Esophagus squamous epithelium (tissue), 5 donors: Measurements from ENCODE around the gene FBLN5. TPM values are rescaled to one million over a fixed set of nuclear protein-coding genes. Genes with fewer than 3 reads are reported as not detected.

Source experiments
- DNase-seq: peaks from one replicate; lab custom pipeline; 2025; lab: John Stamatoyannopoulos, UW
- H3K27ac ChIP-seq, 4 donors: fragments of 200-600 bp; sonication (generic); one replicate each; pipeline ENCODE4 v1.5.1; 2016 to 2019; ENCODE audit warnings: mild to moderate bottlenecking in 1 of 4
- H3K27me3 ChIP-seq, 4 donors: fragments of 200-600 bp; sonication (generic); 1 replicate in 3 of 4; 2 replicates in 1 of 4; pipeline versions ENCODE4 v1.5.1 to v1.6.0; 2017 to 2021; ENCODE audit warnings: antibody characterized with exemption in 1 of 4
- H3K36me3 ChIP-seq, 3 donors: fragments of 200-600 bp; sonication (generic); one replicate each; pipeline ENCODE4 v1.5.1; 2016 to 2019
- H3K4me1 ChIP-seq, 3 donors: fragments of 200-600 bp; sonication (generic); one replicate each; pipeline ENCODE4 v1.5.1; 2017 to 2019
- H3K4me3 ChIP-seq, 4 donors: fragments of 200-600 bp; sonication (generic); 1 replicate in 3 of 4; 2 replicates in 1 of 4; pipeline ENCODE4 v1.5.1; 2016 to 2019; ENCODE audit warnings: mild to moderate bottlenecking in 2 of 4, moderate library complexity in 1 of 4
- H3K9me3 ChIP-seq, 3 donors: fragments of 200-600 bp; sonication (generic); one replicate each; pipeline ENCODE4 v1.5.1; 2016 to 2019
- CTCF ChIP-seq, 6 experiments: fragments of 450-650 bp in 4 of 6; fragments of 200-600 bp in 2 of 6; sonication (generic) in 2 of 6; IDR thresholded peaks; one replicate each; pipeline ENCODE4 v1.5.1; 2016 to 2019; ENCODE audit warnings: antibody characterized with exemption in 6 of 6, mild to moderate bottlenecking in 4 of 6, moderate library complexity in 4 of 6
- POLR2A ChIP-seq, 4 donors: fragments of 450-650 bp; IDR thresholded peaks; one replicate each; pipeline ENCODE4 v1.6.1; 2017; ENCODE audit warnings: antibody characterized with exemption in 4 of 4, mild to moderate bottlenecking in 4 of 4, moderate library complexity in 3 of 4
- WGBS, 2 donors: methylation state at CpG; one replicate each; pipeline ENCODE4 v1.1.5; 2018; 5-methylcytosine and 5-hydroxymethylcytosine counted together
- intact Hi-C: fragments of 100-400 bp; cut with DNase I; formaldehyde crosslinking; loops from one replicate; pipeline ENCODE4 v1.15.0; 2022
- total RNA-seq, 4 donors: library from RNA; depleted of rRNA; stranded (reverse); fragments of >200 nt; gene quantifications; one replicate each; pipeline ENCODE4 v1.1.0, GENCODE V29; 2016
- donor health status: DM: yes; HTN: yes; CAD: no.

The FBLN5 gene
- total RNA-seq, 4 donors from 2014 or later: 1.2 to 83.5 (median 8.0) TPM

GRCh38 chr14:91934554-91935285 is 12.8 kb downstream of the FBLN5 start:
- H3K27ac ChIP-seq: no peak overlapping the region
- no peaks in the 10 kb centered on the region for H3K4me1 ChIP-seq
- no peak overlapping the region for H3K4me3 ChIP-seq
- WGBS, 2 donors: 68 to 85% methylated on average over 3 to 8 of the region's 8 CpGs
- H3K9me3 ChIP-seq: no peaks in the 10 kb centered on the region
- H3K36me3 ChIP-seq: peaks cover 0 to 7% (median 0%) of the 10 kb centered on the region in 3 donors
- H3K27me3 ChIP-seq: peaks cover 0 to 4% (median 0%) of the 10 kb centered on the region in 4 donors
- DNase-seq: no peak
- TF ChIP-seq POLR2A (IDR thresholded peaks at IDR 0.05): no peak
- no peak for TF ChIP-seq CTCF (IDR thresholded peaks at IDR 0.05)
- intact Hi-C loops: no loop called here

- TF ChIP-seq POLR2A (IDR thresholded peaks at IDR 0.05) (no peak), CTCF (IDR thresholded peaks at IDR 0.05) (no peak)
- peaks cover 0 to 4% (median 0%) of the 10 kb centered on the region in 4 donors for H3K27me3 ChIP-seq
- H3K36me3 ChIP-seq: peaks cover 0 to 1% (median 0%) of the 10 kb centered on the region in 3 donors
- H3K9me3 ChIP-seq: no peaks in the 10 kb centered on the region
- H3K4me3 ChIP-seq: no peak overlapping the region
- H3K27ac ChIP-seq: no peak overlapping the region
- intact Hi-C loops: no loop called here
- DNase-seq: no peak
- WGBS, 2 donors: 82 to 89% methylated on average over 8 to 9 of the region's 11 CpGs
- H3K4me1 ChIP-seq: no peaks in the 10 kb centered on the region
Measured at GRCh38 chr14:91931478-91932088, 15.9 kb downstream of the FBLN5 start.

- H3K36me3 ChIP-seq: no peaks in the 10 kb centered on the region
- no peaks in the 10 kb centered on the region for H3K9me3 ChIP-seq
- TF ChIP-seq POLR2A (IDR thresholded peaks at IDR 0.05): no peak
- no peak for TF ChIP-seq CTCF (IDR thresholded peaks at IDR 0.05)
- WGBS, 2 donors: 64 to 76% methylated on average over 3 of the region's 3 CpGs
- no peak for DNase-seq
- intact Hi-C loops: no loop called here
- no peak overlapping the region for H3K4me3 ChIP-seq
- peaks cover 0 to 18% (median 0%) of the 10 kb centered on the region in 3 donors for H3K4me1 ChIP-seq
- H3K27ac ChIP-seq: no peak overlapping the region
- peaks cover 0 to 4% (median 0%) of the 10 kb centered on the region in 4 donors for H3K27me3 ChIP-seq
Measured at GRCh38 chr14:91929700-91930099, 17.8 kb downstream of the FBLN5 start.

GRCh38 chr14:91927800-91928199 is 19.7 kb downstream of the FBLN5 start:
- Histone ChIP-seq H3K9me3 (no peaks in the 10 kb centered on the region), H3K27me3 (no peaks in the 10 kb centered on the region), H3K27ac (no peak overlapping the region), H3K4me1 (peaks cover 0 to 18% (median 0%) of the 10 kb centered on the region in 3 donors), H3K4me3 (no peak overlapping the region), H3K36me3 (no peaks in the 10 kb centered on the region)
- no peak for TF ChIP-seq POLR2A (IDR thresholded peaks at IDR 0.05)
- no peak for TF ChIP-seq CTCF (IDR thresholded peaks at IDR 0.05)
- intact Hi-C loops: no loop called here
- 72 to 80% methylated on average over 5 of the region's 5 CpGs for WGBS, 2 donors
- DNase-seq: no peak

- Histone ChIP-seq H3K27me3 (no peaks in the 10 kb centered on the region), H3K9me3 (no peaks in the 10 kb centered on the region), H3K27ac (no peak overlapping the region), H3K4me1 (peaks cover 0 to 18% (median 0%) of the 10 kb centered on the region in 3 donors), H3K36me3 (no peaks in the 10 kb centered on the region), H3K4me3 (no peak overlapping the region)
- 70 to 72% methylated on average over 3 of the region's 3 CpGs for WGBS, 2 donors
- no peak for DNase-seq
- TF ChIP-seq CTCF (IDR thresholded peaks at IDR 0.05) (no peak), POLR2A (IDR thresholded peaks at IDR 0.05) (no peak)
- intact Hi-C loops: no loop called here
Measured at GRCh38 chr14:91927191-91927590, 20.3 kb downstream of the FBLN5 start.
